ENCODE results near the gene PCNT. TPM values are rescaled to one million over a fixed set of nuclear protein-coding genes. Genes with fewer than 3 reads are reported as not detected.

The PCNT gene
- total RNA-seq, 4 donors from 2014 or later = 42.8 to 58.6 (median 45.9) TPM

DNA sequence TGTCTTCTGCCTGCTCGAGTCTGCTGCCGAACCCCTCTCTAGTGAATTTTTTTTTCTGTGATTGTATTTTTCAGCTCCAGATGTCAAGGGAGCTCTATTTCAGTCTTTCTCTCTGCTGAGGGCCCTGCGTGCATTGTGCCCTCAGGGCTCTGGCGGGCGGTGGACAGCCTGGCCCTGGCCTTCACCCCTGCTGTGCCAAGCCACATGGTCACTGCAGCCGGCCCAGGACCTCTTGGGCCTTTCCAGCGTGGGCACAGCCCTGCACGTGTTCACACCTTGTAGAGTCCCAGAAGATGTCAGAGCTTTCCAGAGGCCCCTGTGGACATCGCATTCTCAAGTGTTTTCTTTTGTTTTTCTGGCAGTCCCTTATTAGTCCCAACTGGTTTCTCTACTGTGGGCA is 55.7 kb downstream of the PCNT start:
- Histone ChIP-seq H3K9me3 (peaks cover 0 to 9% (median 0%) of the 10 kb centered on the region in 4 donors), H3K27ac (no peak overlapping the region), H3K36me3 (peaks cover 0 to 66% (median 0%) of the 10 kb centered on the region in 3 donors), H3K4me3 (no peak overlapping the region), H3K27me3 (no peaks in the 10 kb centered on the region), H3K4me1 (no peaks in the 10 kb centered on the region)
- TF ChIP-seq, protein P1, sequence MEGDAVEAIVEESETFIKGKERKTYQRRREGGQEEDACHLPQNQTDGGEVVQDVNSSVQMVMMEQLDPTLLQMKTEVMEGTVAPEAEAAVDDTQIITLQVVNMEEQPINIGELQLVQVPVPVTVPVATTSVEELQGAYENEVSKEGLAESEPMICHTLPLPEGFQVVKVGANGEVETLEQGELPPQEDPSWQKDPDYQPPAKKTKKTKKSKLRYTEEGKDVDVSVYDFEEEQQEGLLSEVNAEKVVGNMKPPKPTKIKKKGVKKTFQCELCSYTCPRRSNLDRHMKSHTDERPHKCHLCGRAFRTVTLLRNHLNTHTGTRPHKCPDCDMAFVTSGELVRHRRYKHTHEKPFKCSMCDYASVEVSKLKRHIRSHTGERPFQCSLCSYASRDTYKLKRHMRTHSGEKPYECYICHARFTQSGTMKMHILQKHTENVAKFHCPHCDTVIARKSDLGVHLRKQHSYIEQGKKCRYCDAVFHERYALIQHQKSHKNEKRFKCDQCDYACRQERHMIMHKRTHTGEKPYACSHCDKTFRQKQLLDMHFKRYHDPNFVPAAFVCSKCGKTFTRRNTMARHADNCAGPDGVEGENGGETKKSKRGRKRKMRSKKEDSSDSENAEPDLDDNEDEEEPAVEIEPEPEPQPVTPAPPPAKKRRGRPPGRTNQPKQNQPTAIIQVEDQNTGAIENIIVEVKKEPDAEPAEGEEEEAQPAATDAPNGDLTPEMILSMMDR (IDR thresholded peaks at IDR 0.05) = no peak
- TF ChIP-seq POLR2A (IDR thresholded peaks at IDR 0.05) (no peak), EP300 (IDR thresholded peaks at IDR 0.05) (no peak)
- WGBS, 2 donors = 92 to 93% methylated on average over 9 of the region's 9 CpGs
- no peak for DNase-seq (ENCODE audit: low spot score in 2 of 2)

DNA sequence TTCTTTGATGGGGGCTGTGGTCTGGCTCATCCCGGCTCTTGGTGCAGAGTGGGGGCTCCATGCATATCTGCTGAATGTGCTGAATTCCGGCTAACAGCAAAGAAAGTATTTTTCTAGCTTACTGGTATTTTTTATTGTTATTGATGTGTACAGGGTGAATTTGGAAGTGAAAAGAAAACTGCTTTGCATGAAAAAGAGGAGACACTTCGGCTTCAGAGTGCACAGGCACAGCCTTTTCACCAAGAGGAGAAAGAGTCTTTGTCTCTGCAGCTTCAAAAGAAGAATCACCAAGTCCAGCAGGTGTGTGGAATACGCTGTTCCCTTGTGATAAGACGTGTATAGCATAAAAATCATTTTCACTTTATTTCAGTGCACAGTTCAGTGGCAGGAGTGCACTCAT is 57.6 kb downstream of the PCNT start:
- no peaks in the 10 kb centered on the region for H3K27me3 ChIP-seq
- no peaks in the 10 kb centered on the region for H3K4me1 ChIP-seq
- H3K36me3 ChIP-seq = peaks cover 0 to 72% (median 4%) of the 10 kb centered on the region in 3 donors
- no peak overlapping the region for H3K27ac ChIP-seq
- H3K4me3 ChIP-seq = no peak overlapping the region
- peaks cover 0 to 9% (median 0%) of the 10 kb centered on the region in 4 donors for H3K9me3 ChIP-seq
- TF ChIP-seq, protein P1 (IDR thresholded peaks at IDR 0.05) = no peak
- TF ChIP-seq POLR2A (IDR thresholded peaks at IDR 0.05) (no peak), EP300 (IDR thresholded peaks at IDR 0.05) (no peak)
- no peak for DNase-seq (ENCODE audit: low spot score in 2 of 2)
- 89 to 96% methylated on average over 5 of the region's 5 CpGs for WGBS, 2 donors

DNA sequence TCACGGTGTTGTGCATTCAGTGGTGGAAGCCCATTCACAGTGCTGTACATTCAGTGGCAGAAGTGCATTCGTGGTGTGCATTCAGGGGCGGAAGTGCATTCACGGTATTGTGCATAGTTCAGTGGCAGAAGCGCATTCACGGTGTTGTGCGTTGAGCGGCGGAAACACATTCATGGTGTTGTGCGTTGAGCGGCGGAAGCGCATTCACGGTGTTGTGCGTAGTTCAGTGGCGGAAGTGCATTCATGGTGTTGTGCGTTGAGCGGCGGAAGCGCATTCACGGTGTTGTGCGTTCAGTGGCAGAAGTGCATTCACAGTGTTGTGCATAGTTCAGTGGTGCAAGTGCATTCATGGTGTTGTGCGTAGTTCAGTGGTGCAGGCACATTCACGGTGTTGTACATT is 60.6 kb downstream of the PCNT start:
- Histone ChIP-seq H3K27ac (no peak overlapping the region), H3K36me3 (peaks cover 0 to 84% (median 6%) of the 10 kb centered on the region in 3 donors), H3K9me3 (peaks cover 0 to 3% (median 0%) of the 10 kb centered on the region in 4 donors), H3K4me3 (no peak overlapping the region), H3K27me3 (no peaks in the 10 kb centered on the region), H3K4me1 (no peaks in the 10 kb centered on the region)
- TF ChIP-seq, protein P1 (IDR thresholded peaks at IDR 0.05) = no peak
- TF ChIP-seq POLR2A (IDR thresholded peaks at IDR 0.05) (no peak), EP300 (IDR thresholded peaks at IDR 0.05) (no peak)
- 95 to 96% methylated on average over 24 of the region's 24 CpGs for WGBS, 2 donors
- DNase-seq (ENCODE audit: low spot score in 2 of 2) = no peak

DNA sequence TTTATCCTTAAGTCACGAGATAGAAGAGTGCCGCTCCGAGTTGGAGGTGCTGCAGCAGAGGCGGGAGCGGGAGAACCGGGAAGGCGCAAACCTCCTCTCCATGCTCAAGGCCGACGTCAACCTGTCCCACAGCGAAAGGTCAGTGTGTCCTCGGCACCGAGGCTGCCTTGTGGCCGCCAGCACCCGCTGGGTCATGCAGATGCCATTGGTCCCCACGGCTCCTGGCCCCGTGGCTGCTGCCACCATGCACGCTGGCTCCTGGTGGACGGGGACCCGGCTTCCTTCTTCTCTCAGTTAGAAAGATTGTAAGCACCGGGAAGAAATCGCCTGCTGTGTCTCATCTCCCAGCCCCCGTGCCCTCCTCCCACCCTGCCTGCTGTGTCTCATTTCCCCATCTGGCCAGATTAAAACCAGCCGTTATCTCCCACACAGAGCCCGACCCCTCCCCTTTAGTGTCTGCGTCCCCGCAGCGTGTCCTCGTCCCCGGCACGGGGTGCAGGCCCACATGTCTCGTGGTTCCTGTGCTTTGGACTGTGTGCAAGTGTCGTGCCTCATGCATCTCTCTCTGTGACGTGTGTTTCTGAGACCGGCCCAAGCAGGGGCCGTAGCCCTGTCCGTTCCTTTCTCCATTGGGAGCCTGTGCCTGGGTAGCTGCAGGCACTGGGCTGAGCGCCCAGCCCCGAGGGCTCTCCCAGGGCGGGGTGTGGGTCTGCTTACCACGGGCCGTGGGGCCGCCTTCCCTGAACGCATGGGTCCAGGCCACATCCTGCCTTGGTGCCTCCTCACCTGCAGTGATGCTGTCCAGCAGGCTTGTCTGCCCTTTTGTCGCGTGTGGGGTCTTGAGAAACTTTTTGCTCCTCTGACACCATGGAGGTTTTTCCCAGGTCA is 62.1 kb downstream of the PCNT start:
- Histone ChIP-seq H3K27me3 (no peaks in the 10 kb centered on the region), H3K4me3 (no peak overlapping the region), H3K4me1 (no peaks in the 10 kb centered on the region), H3K36me3 (peaks cover 0 to 96% (median 6%) of the 10 kb centered on the region in 3 donors), H3K9me3 (no peaks in the 10 kb centered on the region), H3K27ac (no peak overlapping the region)
- TF ChIP-seq, protein P1 (IDR thresholded peaks at IDR 0.05) = no peak
- no peak for TF ChIP-seq POLR2A (IDR thresholded peaks at IDR 0.05)
- no peak for TF ChIP-seq EP300 (IDR thresholded peaks at IDR 0.05)
- DNase-seq (ENCODE audit: low spot score in 2 of 2) = no peak
- WGBS, 2 donors = 83 to 87% methylated on average over 45 of the region's 45 CpGs

DNA sequence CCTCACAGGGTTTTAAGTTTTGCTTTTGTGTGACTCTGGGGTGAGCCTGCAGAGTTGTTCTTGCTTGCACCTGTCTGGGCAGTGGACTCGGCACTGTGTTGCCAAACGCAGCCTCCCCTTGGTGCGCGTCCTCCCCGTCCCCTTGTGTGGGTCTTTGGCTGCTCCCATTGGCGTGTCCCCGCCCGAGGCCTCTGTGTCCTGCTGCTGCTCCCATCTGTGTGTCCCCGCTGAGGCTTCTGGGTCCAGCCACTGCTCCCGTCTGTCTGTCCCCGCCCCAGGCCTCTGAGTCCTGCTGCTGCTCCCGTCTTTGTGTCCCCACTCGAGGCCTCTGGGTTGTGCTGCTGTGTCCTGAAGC is 62.8 kb downstream of the PCNT start:
- WGBS, 2 donors = 93% methylated on average over 13 of the region's 13 CpGs
- H3K27me3 ChIP-seq = no peaks in the 10 kb centered on the region

More for the DNA sequence above, 62.8 kb downstream of the PCNT start:
- no peak for DNase-seq (ENCODE audit: low spot score in 2 of 2)
- no peaks in the 10 kb centered on the region for H3K4me1 ChIP-seq
- peaks cover 0 to 98% (median 6%) of the 10 kb centered on the region in 3 donors for H3K36me3 ChIP-seq
- no peak overlapping the region for H3K4me3 ChIP-seq
- TF ChIP-seq EP300 (IDR thresholded peaks at IDR 0.05) (no peak), POLR2A (IDR thresholded peaks at IDR 0.05) (no peak)
- TF ChIP-seq, protein P1 (IDR thresholded peaks at IDR 0.05) = no peak
- H3K27ac ChIP-seq = no peak overlapping the region
- no peaks in the 10 kb centered on the region for H3K9me3 ChIP-seq

Measured in tibial nerve (tissue), 4 donors.